ENCODE measurements around the gene CASTOR1. TPM values are rescaled to one million over a fixed set of nuclear protein-coding genes. Genes with fewer than 3 reads are reported as not detected.

The CASTOR1 gene
- total RNA-seq, 1 experiment from 2014 or later = 16.0 TPM

- CTCF ChIA-PET = interaction anchor here (1.0 to 6.7 kb wide), 3 partner anchors 11 to 60 kb away, joined by 3 to 36 read pairs (median 13); partner anchors contain the start of genes CASTOR1 and TBC1D10A
- no peak for TF ChIP-seq ZNF263 (CRISPR knock-in tag; IDR thresholded peaks at IDR 0.05; ENCODE audit: low read depth)
- TF ChIP-seq, protein P1, sequence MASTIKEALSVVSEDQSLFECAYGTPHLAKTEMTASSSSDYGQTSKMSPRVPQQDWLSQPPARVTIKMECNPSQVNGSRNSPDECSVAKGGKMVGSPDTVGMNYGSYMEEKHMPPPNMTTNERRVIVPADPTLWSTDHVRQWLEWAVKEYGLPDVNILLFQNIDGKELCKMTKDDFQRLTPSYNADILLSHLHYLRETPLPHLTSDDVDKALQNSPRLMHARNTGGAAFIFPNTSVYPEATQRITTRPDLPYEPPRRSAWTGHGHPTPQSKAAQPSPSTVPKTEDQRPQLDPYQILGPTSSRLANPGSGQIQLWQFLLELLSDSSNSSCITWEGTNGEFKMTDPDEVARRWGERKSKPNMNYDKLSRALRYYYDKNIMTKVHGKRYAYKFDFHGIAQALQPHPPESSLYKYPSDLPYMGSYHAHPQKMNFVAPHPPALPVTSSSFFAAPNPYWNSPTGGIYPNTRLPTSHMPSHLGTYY (CRISPR knock-in tag; IDR thresholded peaks at IDR 0.05) = no peak
- no peak for TF ChIP-seq CDX4 (CRISPR knock-in tag; IDR thresholded peaks at IDR 0.05; ENCODE audit: borderline replicate concordance)
- no peak for TF ChIP-seq RELA (CRISPR knock-in tag; IDR thresholded peaks at IDR 0.05; ENCODE audit: borderline replicate concordance)
- TF ChIP-seq ATF3 (CRISPR knock-in tag; conservative IDR thresholded peaks at IDR 0.05) = no peak
- TF ChIP-seq TP53 (CRISPR knock-in tag; IDR thresholded peaks at IDR 0.05) = no peak
- no peak for TF ChIP-seq ESRRA (CRISPR knock-in tag; IDR thresholded peaks at IDR 0.05; ENCODE audit: borderline replicate concordance)
- no peak for TF ChIP-seq OVOL2 (CRISPR knock-in tag; IDR thresholded peaks at IDR 0.05; ENCODE audit: borderline replicate concordance)
- TF ChIP-seq KAT7 (CRISPR knock-in tag; IDR thresholded peaks at IDR 0.05; ENCODE audit: borderline replicate concordance) = no peak
- no peak for TF ChIP-seq NR3C1 (CRISPR knock-in tag; conservative IDR thresholded peaks at IDR 0.05; ENCODE audit: low read depth)
- TF ChIP-seq ZNF232 (CRISPR knock-in tag; IDR thresholded peaks at IDR 0.05) = no peak
- TF ChIP-seq, protein P2, sequence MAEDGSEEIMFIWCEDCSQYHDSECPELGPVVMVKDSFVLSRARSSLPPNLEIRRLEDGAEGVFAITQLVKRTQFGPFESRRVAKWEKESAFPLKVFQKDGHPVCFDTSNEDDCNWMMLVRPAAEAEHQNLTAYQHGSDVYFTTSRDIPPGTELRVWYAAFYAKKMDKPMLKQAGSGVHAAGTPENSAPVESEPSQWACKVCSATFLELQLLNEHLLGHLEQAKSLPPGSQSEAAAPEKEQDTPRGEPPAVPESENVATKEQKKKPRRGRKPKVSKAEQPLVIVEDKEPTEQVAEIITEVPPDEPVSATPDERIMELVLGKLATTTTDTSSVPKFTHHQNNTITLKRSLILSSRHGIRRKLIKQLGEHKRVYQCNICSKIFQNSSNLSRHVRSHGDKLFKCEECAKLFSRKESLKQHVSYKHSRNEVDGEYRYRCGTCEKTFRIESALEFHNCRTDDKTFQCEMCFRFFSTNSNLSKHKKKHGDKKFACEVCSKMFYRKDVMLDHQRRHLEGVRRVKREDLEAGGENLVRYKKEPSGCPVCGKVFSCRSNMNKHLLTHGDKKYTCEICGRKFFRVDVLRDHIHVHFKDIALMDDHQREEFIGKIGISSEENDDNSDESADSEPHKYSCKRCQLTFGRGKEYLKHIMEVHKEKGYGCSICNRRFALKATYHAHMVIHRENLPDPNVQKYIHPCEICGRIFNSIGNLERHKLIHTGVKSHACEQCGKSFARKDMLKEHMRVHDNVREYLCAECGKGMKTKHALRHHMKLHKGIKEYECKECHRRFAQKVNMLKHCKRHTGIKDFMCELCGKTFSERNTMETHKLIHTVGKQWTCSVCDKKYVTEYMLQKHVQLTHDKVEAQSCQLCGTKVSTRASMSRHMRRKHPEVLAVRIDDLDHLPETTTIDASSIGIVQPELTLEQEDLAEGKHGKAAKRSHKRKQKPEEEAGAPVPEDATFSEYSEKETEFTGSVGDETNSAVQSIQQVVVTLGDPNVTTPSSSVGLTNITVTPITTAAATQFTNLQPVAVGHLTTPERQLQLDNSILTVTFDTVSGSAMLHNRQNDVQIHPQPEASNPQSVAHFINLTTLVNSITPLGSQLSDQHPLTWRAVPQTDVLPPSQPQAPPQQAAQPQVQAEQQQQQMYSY (CRISPR knock-in tag; IDR thresholded peaks at IDR 0.05) = no peak
- TF ChIP-seq CREM (CRISPR knock-in tag; IDR thresholded peaks at IDR 0.05) = no peak
- TF ChIP-seq ZNF512 (CRISPR knock-in tag; IDR thresholded peaks at IDR 0.05; ENCODE audit: borderline replicate concordance) = no peak
- TF ChIP-seq MYBL2 (CRISPR knock-in tag; IDR thresholded peaks at IDR 0.05) = no peak
- no peak for TF ChIP-seq NFYB (CRISPR knock-in tag; conservative IDR thresholded peaks at IDR 0.05; ENCODE audit: low read depth)
- TF ChIP-seq JUN (CRISPR knock-in tag; IDR thresholded peaks at IDR 0.05) = no peak
- no peak for TF ChIP-seq JAZF1 (CRISPR knock-in tag; IDR thresholded peaks at IDR 0.05)
- TF ChIP-seq ZNF281 (CRISPR knock-in tag; IDR thresholded peaks at IDR 0.05) = no peak
- TF ChIP-seq, protein P3, sequence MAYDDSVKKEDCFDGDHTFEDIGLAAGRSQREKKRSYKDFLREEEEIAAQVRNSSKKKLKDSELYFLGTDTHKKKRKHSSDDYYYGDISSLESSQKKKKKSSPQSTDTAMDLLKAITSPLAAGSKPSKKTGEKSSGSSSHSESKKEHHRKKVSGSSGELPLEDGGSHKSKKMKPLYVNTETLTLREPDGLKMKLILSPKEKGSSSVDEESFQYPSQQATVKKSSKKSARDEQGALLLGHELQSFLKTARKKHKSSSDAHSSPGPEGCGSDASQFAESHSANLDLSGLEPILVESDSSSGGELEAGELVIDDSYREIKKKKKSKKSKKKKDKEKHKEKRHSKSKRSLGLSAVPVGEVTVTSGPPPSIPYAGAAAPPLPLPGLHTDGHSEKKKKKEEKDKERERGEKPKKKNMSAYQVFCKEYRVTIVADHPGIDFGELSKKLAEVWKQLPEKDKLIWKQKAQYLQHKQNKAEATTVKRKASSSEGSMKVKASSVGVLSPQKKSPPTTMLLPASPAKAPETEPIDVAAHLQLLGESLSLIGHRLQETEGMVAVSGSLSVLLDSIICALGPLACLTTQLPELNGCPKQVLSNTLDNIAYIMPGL (CRISPR knock-in tag; IDR thresholded peaks at IDR 0.05) = no peak
- DNase-seq (ENCODE audit: low spot score) = no peak
These were observed 26.8 kb upstream of the CASTOR1 start for GRCh38 chr22:30315962-30316576.

More at GRCh38 chr22:30315962-30316576, 26.8 kb upstream of the CASTOR1 start:
- ATAC-seq = no peak
- POLR2A ChIA-PET = interaction anchor here (0.6 kb wide), 1 partner anchor 118 kb away, joined by 4 read pairs; no protein-coding TSS in a partner anchor
- H3K27ac Mint-ChIP-seq = no peak overlapping the region
- H3K9me3 Mint-ChIP-seq = no peaks in the 10 kb centered on the region
- H3K4me1 Mint-ChIP-seq = peaks cover 3% of the 10 kb centered on the region
- H3K27me3 Mint-ChIP-seq (ENCODE audit: low read depth) = no peaks in the 10 kb centered on the region
- no peaks in the 10 kb centered on the region for H3K36me3 Mint-ChIP-seq
- no peak overlapping the region for H3K4me3 Mint-ChIP-seq
